Glutamatergic neuron (in vitro differentiated cells): ENCODE data around the gene HHLA2. TPM values are rescaled to one million over a fixed set of nuclear protein-coding genes. Genes with fewer than 3 reads are reported as not detected.

Experiments
- DNase-seq: peaks from one replicate; pipeline ENCODE4 v3.0.0; 2022
- H3K27ac Mint-ChIP-seq: one replicate; pipeline ENCODE4 v1.8.0; 2020; ENCODE audit warnings: mild to moderate bottlenecking, mixed read lengths, inconsistent platforms; ENCODE audit not compliant: unreplicated experiment
- H3K27me3 Mint-ChIP-seq: one replicate; pipeline ENCODE4 v1.8.0; 2020; ENCODE audit warnings: mild to moderate bottlenecking, moderate library complexity, mixed read lengths, inconsistent platforms; ENCODE audit not compliant: unreplicated experiment
- H3K36me3 Mint-ChIP-seq: one replicate; pipeline ENCODE4 v1.8.0; 2020; ENCODE audit warnings: mild to moderate bottlenecking, mixed read lengths, inconsistent platforms; ENCODE audit not compliant: unreplicated experiment
- H3K4me1 Mint-ChIP-seq: one replicate; pipeline ENCODE4 v1.8.0; 2020; ENCODE audit warnings: mild to moderate bottlenecking, low read depth, mixed read lengths, inconsistent platforms; ENCODE audit not compliant: unreplicated experiment
- H3K4me3 Mint-ChIP-seq: one replicate; pipeline ENCODE4 v1.8.0; 2020; ENCODE audit warnings: mild to moderate bottlenecking, mixed read lengths, inconsistent platforms; ENCODE audit not compliant: unreplicated experiment
- H3K9me3 Mint-ChIP-seq: one replicate; pipeline ENCODE4 v1.8.0; 2020; ENCODE audit warnings: mild to moderate bottlenecking, moderate library complexity, mixed read lengths, inconsistent platforms; ENCODE audit not compliant: unreplicated experiment
- total RNA-seq: library from RNA; stranded (reverse); fragmentation: NEBNext Ultra II Directional; extraction: Animal tissue kit (Norgen Biotek cat#: 25700); gene quantifications from one replicate; pipeline ENCODE4 v1.2.1, GENCODE V29; 2021; ENCODE audit not compliant: unreplicated experiment
- TF ChIP-seq, protein P1 (sequence below): fragments of 200-600 bp; sonication (generic); IDR thresholded peaks from one replicate; pipeline ENCODE4 v1.5.0; 2021; ENCODE audit not compliant: partially characterized antibody, unreplicated experiment

Gene HHLA2
- total RNA-seq, 1 donor from 2014 or later = not detected

DNA sequence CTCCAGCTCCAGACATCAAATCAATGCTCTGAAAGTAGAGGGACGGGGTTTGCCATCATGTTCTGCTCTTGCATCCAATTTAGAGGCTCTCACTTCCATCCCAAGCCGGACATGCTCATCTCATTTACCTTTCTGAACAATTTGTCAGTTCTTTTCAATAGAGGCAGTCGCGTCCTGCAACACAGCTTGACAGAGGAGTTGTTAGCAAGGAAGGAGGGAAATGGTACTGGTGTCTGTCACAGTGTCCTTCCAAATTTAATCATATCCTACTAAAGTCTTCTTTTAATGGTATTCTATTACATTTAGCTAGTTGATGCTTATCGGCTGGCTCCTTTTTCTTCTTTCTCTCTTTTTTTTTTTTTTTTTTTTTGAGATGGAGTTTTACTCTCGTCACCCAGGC lies 45.6 kb downstream of the HHLA2 start:
- no peaks in the 10 kb centered on the region for H3K36me3 Mint-ChIP-seq
- TF ChIP-seq, protein P1, sequence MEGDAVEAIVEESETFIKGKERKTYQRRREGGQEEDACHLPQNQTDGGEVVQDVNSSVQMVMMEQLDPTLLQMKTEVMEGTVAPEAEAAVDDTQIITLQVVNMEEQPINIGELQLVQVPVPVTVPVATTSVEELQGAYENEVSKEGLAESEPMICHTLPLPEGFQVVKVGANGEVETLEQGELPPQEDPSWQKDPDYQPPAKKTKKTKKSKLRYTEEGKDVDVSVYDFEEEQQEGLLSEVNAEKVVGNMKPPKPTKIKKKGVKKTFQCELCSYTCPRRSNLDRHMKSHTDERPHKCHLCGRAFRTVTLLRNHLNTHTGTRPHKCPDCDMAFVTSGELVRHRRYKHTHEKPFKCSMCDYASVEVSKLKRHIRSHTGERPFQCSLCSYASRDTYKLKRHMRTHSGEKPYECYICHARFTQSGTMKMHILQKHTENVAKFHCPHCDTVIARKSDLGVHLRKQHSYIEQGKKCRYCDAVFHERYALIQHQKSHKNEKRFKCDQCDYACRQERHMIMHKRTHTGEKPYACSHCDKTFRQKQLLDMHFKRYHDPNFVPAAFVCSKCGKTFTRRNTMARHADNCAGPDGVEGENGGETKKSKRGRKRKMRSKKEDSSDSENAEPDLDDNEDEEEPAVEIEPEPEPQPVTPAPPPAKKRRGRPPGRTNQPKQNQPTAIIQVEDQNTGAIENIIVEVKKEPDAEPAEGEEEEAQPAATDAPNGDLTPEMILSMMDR = no peak
- H3K27me3 Mint-ChIP-seq = no peaks in the 10 kb centered on the region
- DNase-seq = no peak
- H3K27ac Mint-ChIP-seq = no peak overlapping the region
- no peaks in the 10 kb centered on the region for H3K9me3 Mint-ChIP-seq
- H3K4me1 Mint-ChIP-seq = peaks cover 6% of the 10 kb centered on the region
- H3K4me3 Mint-ChIP-seq = no peak overlapping the region

DNA sequence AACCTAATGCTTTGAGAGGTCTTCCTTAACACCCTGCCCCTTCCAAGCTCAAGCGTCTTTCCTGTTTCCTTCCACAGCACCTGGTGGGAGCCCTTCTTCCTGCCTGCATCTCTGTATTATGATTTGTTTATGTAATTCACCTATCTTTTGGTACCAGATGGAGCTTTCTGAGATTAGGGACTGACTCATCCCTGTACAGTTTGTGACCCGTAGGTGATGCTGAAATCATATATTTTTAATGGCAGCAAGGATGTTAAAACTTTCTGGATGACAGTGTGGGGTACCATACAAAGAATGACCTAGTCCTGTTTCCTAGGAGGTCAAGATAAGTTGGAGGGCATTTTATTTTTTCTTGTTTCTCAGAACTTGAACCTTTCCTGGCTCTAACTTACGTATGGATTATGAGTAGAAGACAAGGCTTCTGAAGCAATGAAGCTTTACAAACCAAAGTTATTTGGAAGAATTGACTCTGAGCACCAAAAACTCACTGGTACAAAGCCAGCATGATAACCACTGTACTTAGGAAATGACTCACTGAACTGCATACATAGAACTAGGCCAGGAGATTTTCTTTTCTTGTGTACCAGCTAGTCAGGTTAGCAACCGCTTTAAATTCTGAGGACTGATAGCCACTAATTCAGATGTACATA lies 46.6 kb downstream of the HHLA2 start:
- Mint-ChIP-seq H3K9me3 (no peaks in the 10 kb centered on the region), H3K36me3 (no peaks in the 10 kb centered on the region), H3K27ac (no peak overlapping the region), H3K4me1 (peaks cover 6% of the 10 kb centered on the region), H3K27me3 (no peaks in the 10 kb centered on the region), H3K4me3 (no peak overlapping the region)
- TF ChIP-seq, protein P1 = no peak
- no peak for DNase-seq

DNA sequence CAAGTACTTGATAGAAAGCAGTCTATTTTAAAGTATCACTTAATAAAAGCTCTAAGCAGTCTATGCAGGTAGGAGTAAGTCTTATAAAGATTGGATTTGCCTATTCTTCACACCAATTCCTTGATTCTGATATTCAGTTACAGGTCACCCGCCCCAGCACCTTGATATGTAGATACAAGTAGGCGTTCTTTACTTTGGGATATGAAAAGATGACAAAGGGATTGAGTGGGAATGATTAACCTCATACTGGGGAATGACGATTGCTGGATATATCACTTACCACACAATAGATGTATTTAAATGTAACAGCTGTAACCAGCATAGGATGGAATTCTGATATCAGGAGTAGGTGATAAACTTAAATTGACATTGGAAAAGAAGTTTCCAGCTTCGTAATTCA lies 47.1 kb downstream of the HHLA2 start:
- DNase-seq = no peak
- Mint-ChIP-seq H3K27ac (no peak overlapping the region), H3K4me3 (no peak overlapping the region), H3K4me1 (peaks cover 6% of the 10 kb centered on the region), H3K27me3 (no peaks in the 10 kb centered on the region), H3K9me3 (no peaks in the 10 kb centered on the region), H3K36me3 (no peaks in the 10 kb centered on the region)
- TF ChIP-seq, protein P1 = no peak

DNA sequence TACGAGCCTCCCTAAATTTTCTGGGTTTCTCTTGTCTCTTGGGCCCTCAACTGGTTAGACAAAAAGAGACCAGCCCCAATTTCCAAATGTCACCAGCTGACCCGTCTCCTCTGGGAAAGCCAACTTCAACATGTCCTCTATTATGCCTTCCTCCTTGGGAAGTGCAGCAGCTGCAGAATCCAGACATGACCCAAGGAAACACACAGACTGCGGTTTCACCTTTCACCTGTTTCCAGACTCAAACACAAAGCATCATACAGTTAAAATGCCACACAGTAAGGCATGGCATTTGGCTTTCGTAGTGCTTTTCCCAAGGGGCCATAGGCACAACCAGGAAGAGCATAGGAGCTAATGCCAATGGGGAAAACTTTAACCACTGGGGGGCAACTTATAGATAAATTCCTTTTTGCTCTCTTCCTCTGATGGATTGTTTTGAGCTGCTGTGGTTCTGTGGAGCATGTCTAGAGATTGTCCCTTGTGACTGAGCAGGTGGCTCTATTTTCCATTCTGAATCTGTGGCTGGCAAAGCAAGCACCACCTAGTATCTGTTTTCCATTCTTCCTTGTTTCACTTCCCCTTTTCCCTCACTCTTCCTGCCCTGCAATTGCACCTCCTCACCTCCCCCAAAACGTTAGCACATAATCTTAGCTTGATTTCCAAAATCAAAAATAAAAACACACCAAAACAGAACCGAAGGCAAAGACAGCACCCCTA lies 49.3 kb downstream of the HHLA2 start:
- no peak for DNase-seq
- Mint-ChIP-seq H3K4me3 (no peak overlapping the region), H3K27ac (no peak overlapping the region)

More for the DNA sequence above, 49.3 kb downstream of the HHLA2 start:
- Mint-ChIP-seq H3K36me3 (no peaks in the 10 kb centered on the region), H3K4me1 (peaks cover 6% of the 10 kb centered on the region), H3K9me3 (no peaks in the 10 kb centered on the region), H3K27me3 (no peaks in the 10 kb centered on the region)
- TF ChIP-seq, protein P1 = no peak
